Neuron (in vitro differentiated cells): ENCODE results near the gene SLC9A2.

ENCODE experiments used
- H2AFZ ChIP-seq: one replicate; pipeline ENCODE4 v1.6.1; 2013; ENCODE audit warnings: low read depth, mild to moderate bottlenecking, inconsistent platforms, low read length, moderate library complexity
- H3K27me3 ChIP-seq: one replicate; pipeline ENCODE4 v1.6.1; 2013; ENCODE audit warnings: low read length; ENCODE audit not compliant: insufficient read depth
- H3K36me3 ChIP-seq: one replicate; pipeline ENCODE4 v1.6.1; 2013; ENCODE audit warnings: low read length; ENCODE audit not compliant: insufficient read depth
- H3K4me1 ChIP-seq: one replicate; pipeline ENCODE4 v1.6.1; 2013; ENCODE audit warnings: low read length; ENCODE audit not compliant: insufficient read depth
- H3K4me3 ChIP-seq: 2 replicates; pipeline ENCODE4 v1.5.1; 2013; ENCODE audit warnings: mild to moderate bottlenecking, low read length, moderate library complexity
- H3K9me3 ChIP-seq: one replicate; pipeline ENCODE4 v1.6.1; 2013; ENCODE audit warnings: low read length

Gene SLC9A2, protein sequence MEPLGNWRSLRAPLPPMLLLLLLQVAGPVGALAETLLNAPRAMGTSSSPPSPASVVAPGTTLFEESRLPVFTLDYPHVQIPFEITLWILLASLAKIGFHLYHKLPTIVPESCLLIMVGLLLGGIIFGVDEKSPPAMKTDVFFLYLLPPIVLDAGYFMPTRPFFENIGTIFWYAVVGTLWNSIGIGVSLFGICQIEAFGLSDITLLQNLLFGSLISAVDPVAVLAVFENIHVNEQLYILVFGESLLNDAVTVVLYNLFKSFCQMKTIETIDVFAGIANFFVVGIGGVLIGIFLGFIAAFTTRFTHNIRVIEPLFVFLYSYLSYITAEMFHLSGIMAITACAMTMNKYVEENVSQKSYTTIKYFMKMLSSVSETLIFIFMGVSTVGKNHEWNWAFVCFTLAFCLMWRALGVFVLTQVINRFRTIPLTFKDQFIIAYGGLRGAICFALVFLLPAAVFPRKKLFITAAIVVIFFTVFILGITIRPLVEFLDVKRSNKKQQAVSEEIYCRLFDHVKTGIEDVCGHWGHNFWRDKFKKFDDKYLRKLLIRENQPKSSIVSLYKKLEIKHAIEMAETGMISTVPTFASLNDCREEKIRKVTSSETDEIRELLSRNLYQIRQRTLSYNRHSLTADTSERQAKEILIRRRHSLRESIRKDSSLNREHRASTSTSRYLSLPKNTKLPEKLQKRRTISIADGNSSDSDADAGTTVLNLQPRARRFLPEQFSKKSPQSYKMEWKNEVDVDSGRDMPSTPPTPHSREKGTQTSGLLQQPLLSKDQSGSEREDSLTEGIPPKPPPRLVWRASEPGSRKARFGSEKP

DNA sequence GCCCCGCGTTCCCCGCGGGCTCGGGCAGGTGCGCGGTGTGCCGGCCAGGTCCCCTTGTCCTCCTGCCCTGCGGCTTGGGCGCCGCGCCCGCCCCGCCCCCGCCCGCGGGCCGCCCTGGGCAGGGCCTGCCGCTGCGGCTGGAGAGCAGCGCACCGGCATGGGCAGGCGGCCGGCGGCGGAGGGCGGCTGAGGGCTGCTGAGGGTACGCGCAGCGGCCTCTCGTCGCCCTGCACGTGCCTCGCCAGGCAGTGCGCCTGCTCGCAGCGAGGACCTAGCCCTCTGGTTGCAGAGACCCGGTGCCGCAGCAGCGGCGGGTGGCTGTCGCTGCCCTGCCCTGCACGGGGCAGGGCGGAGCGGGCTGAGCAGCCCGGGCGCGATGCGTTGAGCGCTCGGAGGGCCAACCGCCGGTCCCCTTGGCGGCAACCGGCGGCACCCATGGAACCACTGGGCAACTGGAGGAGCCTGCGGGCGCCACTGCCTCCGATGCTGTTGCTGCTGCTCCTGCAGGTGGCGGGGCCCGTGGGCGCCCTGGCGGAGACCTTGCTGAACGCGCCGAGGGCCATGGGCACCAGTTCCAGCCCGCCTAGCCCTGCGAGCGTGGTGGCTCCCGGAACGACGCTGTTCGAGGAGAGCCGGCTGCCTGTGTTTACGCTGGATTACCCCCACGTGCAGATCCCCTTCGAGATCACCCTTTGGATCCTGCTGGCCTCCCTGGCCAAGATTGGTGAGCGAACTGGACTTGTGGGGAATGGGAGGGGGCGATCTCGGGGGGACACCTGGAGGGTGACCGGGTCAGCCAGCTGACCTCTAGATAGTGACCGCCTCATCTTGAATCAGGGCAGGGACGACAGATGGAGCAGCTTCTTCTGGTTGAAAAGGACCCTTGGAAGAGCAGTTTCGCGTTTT, at the start of gene SLC9A2:
SLC9A2 (plus strand) TSS at position 140 of the 906 bp plus-strand sequence; CDS start at position 436, 296 bp downstream.
- peak within 1 kb of the TSS; percentile 41 for H3K4me3 ChIP-seq
- H3K9me3 ChIP-seq = no peaks in the 10 kb centered on the region
- H2AFZ ChIP-seq = peak within 1 kb of the TSS; percentile 80
- H3K27me3 ChIP-seq = peaks cover 50% of the 10 kb centered on the region
- H3K4me1 ChIP-seq = peaks cover 14% of the 10 kb centered on the region
- H3K36me3 ChIP-seq = no peaks in the 10 kb centered on the region

DNA sequence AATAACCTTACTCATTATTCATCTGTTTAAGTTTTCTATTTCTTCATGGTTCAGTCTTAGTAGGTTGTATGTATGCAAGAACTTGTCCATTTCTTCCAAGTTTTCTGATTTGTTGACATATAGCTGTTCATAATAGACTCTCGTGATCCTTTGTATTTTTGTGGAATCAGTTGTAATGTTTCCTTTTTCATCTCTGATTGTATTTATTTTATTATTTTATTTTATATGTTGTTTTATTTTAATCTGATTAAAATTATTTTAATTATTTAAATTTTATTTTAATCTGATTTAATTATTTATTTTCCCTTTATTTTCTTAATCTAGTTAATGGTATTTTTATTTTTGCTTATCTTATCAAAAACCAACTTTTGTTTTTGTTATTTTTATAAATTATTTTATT, 43.5 kb upstream of the SLC9A2 start:
- Histone ChIP-seq H2AFZ (no peak overlapping the region), H3K4me3 (no peak overlapping the region), H3K27me3 (no peaks in the 10 kb centered on the region), H3K9me3 (no peaks in the 10 kb centered on the region), H3K4me1 (no peaks in the 10 kb centered on the region), H3K36me3 (no peaks in the 10 kb centered on the region)

DNA sequence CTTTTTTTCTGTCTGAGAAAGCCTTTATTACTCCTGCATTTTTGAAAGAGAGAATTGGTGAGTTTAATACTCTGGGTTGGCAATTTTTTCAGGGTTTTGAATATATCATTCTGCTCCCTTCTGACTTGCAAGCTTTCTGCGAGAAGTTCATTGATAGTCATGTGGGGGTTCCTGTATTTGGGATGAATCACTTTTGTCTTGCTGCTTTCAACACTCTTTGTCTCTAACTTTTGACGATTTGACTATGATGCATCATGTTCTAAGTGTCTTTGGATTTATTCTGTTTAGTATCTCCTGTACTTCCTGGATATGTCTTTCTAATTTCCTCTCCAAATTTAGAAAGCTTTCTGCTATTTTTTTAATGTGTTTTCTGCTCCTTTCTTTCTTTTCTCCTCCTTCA, 41.0 kb upstream of the SLC9A2 start:
- Histone ChIP-seq H2AFZ (no peak overlapping the region), H3K27me3 (no peaks in the 10 kb centered on the region), H3K36me3 (no peaks in the 10 kb centered on the region), H3K4me3 (no peak overlapping the region), H3K4me1 (no peaks in the 10 kb centered on the region), H3K9me3 (no peaks in the 10 kb centered on the region)

DNA sequence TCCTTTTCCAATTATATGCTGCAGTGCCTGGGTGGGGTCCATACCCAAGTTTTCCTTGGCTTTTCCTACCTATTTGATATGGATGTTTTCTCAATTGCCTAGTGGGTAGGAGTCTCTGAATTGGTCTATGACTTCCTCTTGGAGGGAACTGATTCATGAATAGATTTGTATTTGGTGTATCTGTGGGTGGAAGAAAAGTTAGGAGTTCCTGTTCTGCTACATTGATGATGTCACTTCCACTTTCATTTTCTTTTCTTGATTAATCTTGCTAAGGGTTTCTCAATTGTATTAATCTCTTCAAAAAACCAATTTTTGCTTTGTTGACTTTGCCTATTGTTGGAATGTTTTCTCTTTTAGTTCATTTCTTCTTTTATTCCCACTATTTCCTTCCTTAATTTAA, 37.4 kb upstream of the SLC9A2 start:
- H3K9me3 ChIP-seq = no peaks in the 10 kb centered on the region
- no peak overlapping the region for H2AFZ ChIP-seq
- H3K4me1 ChIP-seq = no peaks in the 10 kb centered on the region
- no peaks in the 10 kb centered on the region for H3K36me3 ChIP-seq
- H3K27me3 ChIP-seq = no peaks in the 10 kb centered on the region
- no peak overlapping the region for H3K4me3 ChIP-seq

DNA sequence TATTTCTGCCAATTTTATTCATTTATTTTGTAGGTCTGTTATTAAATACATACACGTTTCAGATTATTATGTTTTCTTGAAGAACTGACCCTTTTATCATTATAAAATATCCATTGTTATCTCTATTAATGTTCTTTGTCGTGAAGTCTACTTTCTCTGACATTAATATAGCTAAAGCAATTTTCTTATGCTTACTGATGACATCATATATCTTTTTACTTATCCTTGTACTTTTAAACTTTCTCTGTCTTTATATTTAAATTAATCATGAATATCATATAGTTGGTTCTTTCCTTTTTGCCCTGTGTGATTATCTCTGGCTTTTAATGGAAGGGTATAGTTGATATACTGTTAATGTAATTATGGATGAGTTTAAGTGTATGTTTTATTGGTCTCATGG, 36.5 kb upstream of the SLC9A2 start:
- H3K4me3 ChIP-seq = no peak overlapping the region
- H3K4me1 ChIP-seq = no peaks in the 10 kb centered on the region
- no peaks in the 10 kb centered on the region for H3K9me3 ChIP-seq
- H3K36me3 ChIP-seq = no peaks in the 10 kb centered on the region
- no peaks in the 10 kb centered on the region for H3K27me3 ChIP-seq
- no peak overlapping the region for H2AFZ ChIP-seq

DNA sequence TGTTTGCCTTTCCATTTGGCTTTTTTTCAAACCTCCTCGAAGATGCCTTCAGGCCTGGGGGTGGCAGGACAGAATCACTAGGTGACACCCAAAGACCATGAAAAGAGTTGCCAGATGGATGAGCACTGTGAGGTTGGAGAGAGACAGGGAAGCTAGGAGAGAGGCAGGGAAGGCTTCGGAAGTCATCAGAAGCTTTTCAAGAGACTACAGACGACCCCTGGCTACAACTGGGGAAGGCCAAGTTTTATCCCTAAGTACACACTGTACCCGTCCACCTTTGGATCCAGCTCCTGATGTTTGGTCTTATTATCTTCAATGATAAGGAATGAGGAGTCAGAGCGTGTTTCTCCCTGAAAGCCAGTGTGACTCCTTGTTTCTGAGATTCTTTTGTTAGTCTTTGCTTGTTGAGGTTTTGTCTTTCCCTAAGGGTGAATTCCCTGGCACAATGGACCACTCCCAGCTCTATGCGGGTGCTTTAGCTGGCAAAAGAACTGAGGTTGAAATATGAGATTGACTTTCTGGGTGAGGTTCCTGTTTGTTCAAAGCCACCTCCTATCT, 33.4 kb upstream of the SLC9A2 start:
- Histone ChIP-seq H3K36me3 (no peaks in the 10 kb centered on the region), H3K4me1 (no peaks in the 10 kb centered on the region), H3K4me3 (no peak overlapping the region), H2AFZ (no peak overlapping the region), H3K27me3 (no peaks in the 10 kb centered on the region), H3K9me3 (no peaks in the 10 kb centered on the region)

DNA sequence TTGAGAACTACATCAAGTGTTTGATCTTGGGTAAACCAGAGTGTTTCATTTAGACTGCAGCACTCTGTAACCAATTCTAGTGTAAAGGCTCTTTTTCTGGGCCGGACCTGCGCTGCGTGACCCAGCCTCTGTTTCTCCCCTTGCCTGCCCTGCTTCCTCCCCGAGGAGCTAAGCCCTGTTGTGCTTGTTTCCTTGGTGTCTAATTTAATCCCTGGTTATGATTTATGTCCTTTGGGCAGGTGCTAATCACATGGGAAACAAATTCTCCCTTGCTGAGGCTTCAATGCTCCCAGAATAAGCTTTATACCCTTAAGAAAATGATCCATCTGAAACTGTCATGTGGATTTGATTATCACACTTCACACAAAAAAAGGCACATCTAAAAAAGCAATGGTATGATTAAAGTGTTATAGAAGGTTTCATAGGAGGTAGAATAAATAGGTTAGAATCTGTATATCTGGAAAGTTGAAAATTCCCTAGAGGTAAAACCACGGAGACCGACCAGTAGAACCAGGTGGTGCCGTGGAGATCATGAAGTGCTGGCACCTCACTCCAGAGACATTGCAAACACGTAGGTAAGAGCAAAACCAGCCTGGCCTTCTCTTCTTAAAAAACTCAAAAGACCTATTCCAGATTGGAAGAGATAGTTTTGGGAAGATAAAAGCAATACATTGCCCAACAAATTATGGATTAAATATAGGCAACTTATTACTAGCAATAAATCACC, 31.0 kb upstream of the SLC9A2 start:
- no peak overlapping the region for H2AFZ ChIP-seq
- H3K27me3 ChIP-seq = no peaks in the 10 kb centered on the region
- no peaks in the 10 kb centered on the region for H3K36me3 ChIP-seq
- no peaks in the 10 kb centered on the region for H3K9me3 ChIP-seq
- no peaks in the 10 kb centered on the region for H3K4me1 ChIP-seq
- H3K4me3 ChIP-seq = no peak overlapping the region

DNA sequence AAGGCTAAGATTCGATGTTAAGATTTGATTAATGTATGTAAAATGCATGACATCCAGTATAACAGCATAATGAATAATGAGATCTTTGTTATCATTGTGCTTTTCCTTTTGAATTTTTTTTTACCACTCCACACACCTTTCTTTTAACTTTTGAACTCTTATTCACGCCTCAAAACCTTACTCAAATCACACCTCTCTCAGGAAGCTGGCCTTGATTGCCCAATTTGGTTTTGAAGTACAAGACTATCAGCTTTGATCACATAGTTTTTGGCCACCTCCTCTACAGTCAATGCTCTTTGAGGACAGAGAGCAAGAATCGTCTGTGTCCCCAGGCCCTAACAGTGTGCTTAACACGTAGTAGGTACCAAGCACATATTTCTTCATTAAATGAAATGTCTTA, 29.9 kb upstream of the SLC9A2 start:
- no peaks in the 10 kb centered on the region for H3K27me3 ChIP-seq
- H2AFZ ChIP-seq = no peak overlapping the region
- no peaks in the 10 kb centered on the region for H3K9me3 ChIP-seq
- H3K4me1 ChIP-seq = no peaks in the 10 kb centered on the region
- H3K36me3 ChIP-seq = no peaks in the 10 kb centered on the region
- no peak overlapping the region for H3K4me3 ChIP-seq

DNA sequence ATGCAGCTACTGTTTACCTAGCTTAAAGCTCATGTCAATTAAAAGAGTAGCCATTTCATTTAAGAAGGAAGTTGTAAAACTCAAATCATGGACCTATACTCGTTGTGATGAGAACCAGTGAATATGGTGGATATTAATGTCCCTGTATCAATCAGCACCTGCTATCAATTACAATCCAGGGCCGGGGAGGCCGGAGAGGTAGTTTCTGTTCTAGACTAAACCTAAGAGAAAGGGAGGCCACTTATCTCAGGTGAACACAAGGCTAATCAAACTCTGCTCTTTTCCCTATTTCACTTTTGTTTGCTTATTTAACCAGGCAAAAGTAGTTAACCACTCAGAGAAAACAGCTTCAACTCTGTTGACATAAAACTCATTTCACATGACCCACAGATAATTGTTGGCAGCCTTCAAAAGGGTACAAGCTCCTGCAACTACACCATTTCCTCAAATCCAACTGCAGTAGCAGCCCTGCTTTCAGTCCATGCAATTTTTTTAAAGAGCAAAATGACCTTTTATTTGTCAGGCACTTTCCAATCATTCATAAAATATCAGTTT, 27.8 kb upstream of the SLC9A2 start:
- Histone ChIP-seq H3K9me3 (no peaks in the 10 kb centered on the region), H3K27me3 (no peaks in the 10 kb centered on the region), H2AFZ (no peak overlapping the region), H3K4me3 (no peak overlapping the region), H3K36me3 (no peaks in the 10 kb centered on the region), H3K4me1 (no peaks in the 10 kb centered on the region)

DNA sequence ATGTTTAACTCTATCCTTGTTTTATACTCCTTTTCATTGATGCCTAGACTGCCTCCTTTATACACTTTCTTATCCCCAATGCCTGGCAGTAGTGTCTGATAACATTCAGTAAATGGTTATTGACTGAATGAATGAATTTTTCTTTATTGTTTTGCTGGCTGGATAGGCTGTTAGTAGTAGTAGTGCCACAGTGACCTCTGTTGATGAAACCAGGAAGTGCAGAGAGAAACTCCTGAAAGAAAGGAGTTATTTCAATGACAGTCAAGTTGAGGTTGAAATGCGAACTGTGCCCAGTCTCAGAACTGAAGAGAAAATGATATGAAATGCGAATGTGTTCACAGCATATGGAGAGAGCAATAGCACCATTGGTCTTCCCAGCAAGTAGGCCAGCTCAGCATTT, 26.8 kb upstream of the SLC9A2 start:
- H3K4me1 ChIP-seq = no peaks in the 10 kb centered on the region
- no peaks in the 10 kb centered on the region for H3K9me3 ChIP-seq
- H2AFZ ChIP-seq = no peak overlapping the region
- H3K36me3 ChIP-seq = no peaks in the 10 kb centered on the region
- H3K27me3 ChIP-seq = no peaks in the 10 kb centered on the region
- no peak overlapping the region for H3K4me3 ChIP-seq

DNA sequence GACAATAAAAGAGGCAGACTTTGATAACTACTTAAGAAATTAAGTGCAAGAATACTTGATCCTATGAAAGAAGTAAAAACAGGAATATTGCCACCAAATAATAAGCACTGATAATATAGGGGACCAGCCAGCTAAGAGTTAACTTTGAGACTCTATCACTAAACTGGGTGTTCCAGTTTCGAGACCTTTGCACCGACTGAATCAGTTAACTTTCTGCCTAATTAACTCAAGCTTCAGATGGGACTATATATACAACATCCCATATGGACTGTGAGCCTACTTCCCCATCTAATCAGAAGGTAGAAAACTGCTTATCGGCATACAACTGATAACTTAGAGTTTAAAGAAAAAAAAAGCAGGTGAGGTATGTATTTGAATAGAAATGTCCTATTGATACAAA, 25.8 kb upstream of the SLC9A2 start:
- Histone ChIP-seq H3K27me3 (no peaks in the 10 kb centered on the region), H2AFZ (no peak overlapping the region), H3K9me3 (no peaks in the 10 kb centered on the region), H3K36me3 (no peaks in the 10 kb centered on the region), H3K4me3 (no peak overlapping the region), H3K4me1 (no peaks in the 10 kb centered on the region)

DNA sequence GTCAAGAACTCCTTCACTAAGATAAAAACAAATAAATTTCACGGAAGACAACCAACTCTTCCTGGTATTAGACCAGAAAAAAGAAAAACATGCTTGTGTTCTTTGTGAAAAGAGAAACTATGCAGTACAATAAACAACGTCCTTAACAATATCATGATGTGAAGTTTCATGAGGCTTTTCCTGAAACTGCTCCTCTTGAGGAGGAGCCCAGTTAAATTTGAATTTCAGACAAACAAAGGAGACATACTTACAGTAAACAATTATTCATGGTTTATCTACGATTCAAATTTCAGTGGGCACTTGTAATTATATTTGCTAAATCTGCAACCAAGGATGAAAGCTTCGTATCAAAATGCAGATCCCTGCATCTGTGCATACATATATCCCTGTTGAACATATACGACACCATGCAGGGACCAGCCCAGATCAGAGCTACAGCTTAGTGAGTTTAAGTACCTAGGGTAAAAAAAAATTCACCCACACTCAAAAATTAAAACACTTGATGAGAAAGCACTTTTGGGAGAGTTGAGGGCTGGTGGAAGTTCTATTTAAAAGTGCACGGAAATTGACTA, 24.8 kb upstream of the SLC9A2 start:
- no peak overlapping the region for H2AFZ ChIP-seq
- no peaks in the 10 kb centered on the region for H3K4me1 ChIP-seq
- H3K4me3 ChIP-seq = no peak overlapping the region
- H3K27me3 ChIP-seq = no peaks in the 10 kb centered on the region
- H3K9me3 ChIP-seq = no peaks in the 10 kb centered on the region
- H3K36me3 ChIP-seq = no peaks in the 10 kb centered on the region
